Subcutaneous adipose tissue (tissue), 4 donors: ENCODE data around the gene SNX25. TPM values are rescaled to one million over a fixed set of nuclear protein-coding genes. Genes with fewer than 3 reads are reported as not detected.

Source experiments
- total RNA-seq, 4 donors: library from RNA; depleted of rRNA; stranded (reverse); fragments of >200 nt; gene quantifications; one replicate each; pipeline ENCODE4 v1.1.0, GENCODE V29; 2016
- TF ChIP-seq, protein P1 (sequence below): fragments of 450-650 bp; IDR thresholded peaks from one replicate; pipeline ENCODE4 v1.5.1; 2016; ENCODE audit warnings: low read depth, mild to moderate bottlenecking, control low read depth, antibody characterized with exemption, moderate library complexity

Gene SNX25
- total RNA-seq, 4 donors from 2014 or later, result 10.2 to 24.1 (median 14.0) TPM

DNA sequence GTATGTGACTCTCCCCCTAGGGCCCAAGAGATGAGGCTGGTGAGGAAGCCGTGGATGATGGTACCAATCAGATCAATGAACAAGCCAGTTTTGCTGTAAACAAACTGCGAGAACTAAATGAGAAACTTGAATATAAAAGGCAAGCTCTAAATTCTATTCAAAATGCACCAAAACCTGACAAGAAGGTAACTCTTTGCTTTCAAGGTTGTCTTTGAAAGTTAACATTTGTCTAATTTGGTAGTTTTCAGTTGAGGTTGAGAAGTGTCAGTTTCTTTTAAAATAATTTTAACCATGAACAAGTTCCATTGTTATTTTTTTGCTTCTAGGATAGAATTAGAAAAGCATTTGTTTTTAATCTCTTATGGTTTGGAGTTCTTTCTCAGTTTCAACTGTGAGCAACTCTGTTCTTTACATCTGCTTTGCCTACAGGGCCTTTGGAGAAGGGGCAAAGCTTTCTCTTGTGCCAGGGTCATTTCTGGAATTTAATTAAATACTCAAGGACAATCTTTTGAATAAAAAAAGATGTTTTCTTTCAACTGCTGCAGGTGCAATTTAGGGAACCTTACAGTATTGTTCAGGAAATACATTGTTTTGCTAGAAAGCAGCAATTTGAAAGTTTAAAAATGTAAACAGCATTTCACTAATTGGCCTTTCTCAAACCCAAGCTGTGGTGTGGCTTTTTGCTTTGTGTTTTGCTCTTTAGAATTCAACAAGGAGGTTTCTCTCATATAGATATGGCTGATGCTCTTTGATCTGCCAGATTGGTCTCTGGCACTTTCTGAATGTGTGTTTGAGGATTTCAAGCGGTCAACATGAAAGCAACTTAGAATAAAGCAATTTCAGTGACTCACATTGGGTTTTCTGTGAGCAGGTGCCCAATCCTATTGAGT, 123.4 kb downstream of the SNX25 start:
- TF ChIP-seq, protein P1, sequence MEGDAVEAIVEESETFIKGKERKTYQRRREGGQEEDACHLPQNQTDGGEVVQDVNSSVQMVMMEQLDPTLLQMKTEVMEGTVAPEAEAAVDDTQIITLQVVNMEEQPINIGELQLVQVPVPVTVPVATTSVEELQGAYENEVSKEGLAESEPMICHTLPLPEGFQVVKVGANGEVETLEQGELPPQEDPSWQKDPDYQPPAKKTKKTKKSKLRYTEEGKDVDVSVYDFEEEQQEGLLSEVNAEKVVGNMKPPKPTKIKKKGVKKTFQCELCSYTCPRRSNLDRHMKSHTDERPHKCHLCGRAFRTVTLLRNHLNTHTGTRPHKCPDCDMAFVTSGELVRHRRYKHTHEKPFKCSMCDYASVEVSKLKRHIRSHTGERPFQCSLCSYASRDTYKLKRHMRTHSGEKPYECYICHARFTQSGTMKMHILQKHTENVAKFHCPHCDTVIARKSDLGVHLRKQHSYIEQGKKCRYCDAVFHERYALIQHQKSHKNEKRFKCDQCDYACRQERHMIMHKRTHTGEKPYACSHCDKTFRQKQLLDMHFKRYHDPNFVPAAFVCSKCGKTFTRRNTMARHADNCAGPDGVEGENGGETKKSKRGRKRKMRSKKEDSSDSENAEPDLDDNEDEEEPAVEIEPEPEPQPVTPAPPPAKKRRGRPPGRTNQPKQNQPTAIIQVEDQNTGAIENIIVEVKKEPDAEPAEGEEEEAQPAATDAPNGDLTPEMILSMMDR, result no peak

- TF ChIP-seq, protein P1, result no peak
These were observed 124.9 kb downstream of the SNX25 start for GRCh38 chr4:185334326-185334725.

GRCh38 chr4:185335579-185335978, 126.2 kb downstream of the SNX25 start:
- TF ChIP-seq, protein P1, result no peak

- TF ChIP-seq, protein P1, result no peak
These were observed 130.5 kb downstream of the SNX25 start for GRCh38 chr4:185339941-185340340.

GRCh38 chr4:185341377-185341776, 132.0 kb downstream of the SNX25 start:
- TF ChIP-seq, protein P1, result no peak

GRCh38 chr4:185341841-185342240, 132.4 kb downstream of the SNX25 start:
- TF ChIP-seq, protein P1, result no peak

GRCh38 chr4:185343726-185344581, 134.6 kb downstream of the SNX25 start:
- TF ChIP-seq, protein P1, result no peak
